ENCODE measurements around the gene UVRAG.
"Not testable (repeated sequence)": the region's sequence is repeated elsewhere in the genome, so short reads cannot be mapped to it uniquely, and the experiment has no call there.

Gene UVRAG

GRCh38 chr11:76075716-76076115 lies 260.7 kb downstream of the UVRAG start:
- DNase-seq, result no peak
- ATAC-seq, result no peak

- not testable (repeated sequence) for ATAC-seq, DNase-seq
Measured at GRCh38 chr11:76076253-76076652, 261.2 kb downstream of the UVRAG start.

GRCh38 chr11:76076749-76077148 lies 261.7 kb downstream of the UVRAG start:
- ATAC-seq (no peak), DNase-seq (no peak)

GRCh38 chr11:76077575-76078150 lies 262.7 kb downstream of the UVRAG start:
- DNase-seq, result no peak

GRCh38 chr11:76081084-76081483 lies 266.1 kb downstream of the UVRAG start:
- not testable (repeated sequence) for DNase-seq

More at GRCh38 chr11:76077575-76078150, 262.7 kb downstream of the UVRAG start:
- no peak for ATAC-seq

GRCh38 chr11:76083563-76084451 lies 268.8 kb downstream of the UVRAG start:
- DNase-seq (no peak), ATAC-seq (no peak)

More at GRCh38 chr11:76081084-76081483, 266.1 kb downstream of the UVRAG start:
- ATAC-seq, result not testable (repeated sequence)

GRCh38 chr11:76085270-76085669 lies 270.3 kb downstream of the UVRAG start:
- DNase-seq, result no peak
- ATAC-seq, result no peak

GRCh38 chr11:76086743-76087635 lies 272.0 kb downstream of the UVRAG start:
- ATAC-seq, result no peak
- DNase-seq, result no peak

GRCh38 chr11:76087749-76088148 lies 272.7 kb downstream of the UVRAG start:
- ATAC-seq (no peak), DNase-seq (no peak)

- ATAC-seq (no peak), DNase-seq (no peak)
Measured at GRCh38 chr11:76088511-76088910, 273.5 kb downstream of the UVRAG start.

GRCh38 chr11:76090174-76090573 lies 275.2 kb downstream of the UVRAG start:
- DNase-seq, result no peak
- no peak for ATAC-seq

- no peak for DNase-seq
- no peak for ATAC-seq
Measured at GRCh38 chr11:76090821-76091220, 275.8 kb downstream of the UVRAG start.

- no peak for ATAC-seq
- no peak for DNase-seq
Measured at GRCh38 chr11:76094740-76095139, 279.7 kb downstream of the UVRAG start.

GRCh38 chr11:76095891-76096290 lies 280.9 kb downstream of the UVRAG start:
- DNase-seq (no peak), ATAC-seq (no peak)

GRCh38 chr11:76096552-76096951 lies 281.5 kb downstream of the UVRAG start:
- ATAC-seq (no peak), DNase-seq (no peak)

GRCh38 chr11:76102802-76103201 lies 287.8 kb downstream of the UVRAG start:
- ATAC-seq (no peak), DNase-seq (no peak)

GRCh38 chr11:76103460-76103859 lies 288.4 kb downstream of the UVRAG start:
- DNase-seq (no peak), ATAC-seq (no peak)

- DNase-seq (no peak), ATAC-seq (no peak)
Measured at GRCh38 chr11:76104285-76104684, 289.3 kb downstream of the UVRAG start.

GRCh38 chr11:76105637-76106036 lies 290.6 kb downstream of the UVRAG start:
- ATAC-seq (no peak), DNase-seq (no peak)

GRCh38 chr11:76107971-76108370 lies 293.0 kb downstream of the UVRAG start:
- ATAC-seq (no peak), DNase-seq (no peak)

- ATAC-seq (no peak), DNase-seq (no peak)
Measured at GRCh38 chr11:76114238-76114637, 299.2 kb downstream of the UVRAG start.

GRCh38 chr11:76115555-76115954 lies 300.5 kb downstream of the UVRAG start:
- DNase-seq, result no peak
- ATAC-seq, result no peak

- no peak for DNase-seq
- no peak for ATAC-seq
Measured at GRCh38 chr11:76119032-76119431, 304.0 kb downstream of the UVRAG start.

All from stimulated activated naive CD8-positive, alpha-beta T cell treated with anti-CD3 and anti-CD28 coated beads, Interleukin-15, Interleukin-2, amounts not matched to agents 100 U/mL and 50 U/mL, for 24 hours (primary cell).